Fibroblast of mammary gland (primary cell): ENCODE results near the gene GPATCH8.

Experiments used
- DNase-seq: peaks from one replicate; pipeline ENCODE4 v3.0.0-alpha.2; 2010; ENCODE audit warnings: low read depth
- H3K4me3 ChIP-seq: 2 replicates; pipeline ENCODE4 v1.5.1; 2011; ENCODE audit warnings: low read depth, mild to moderate bottlenecking, low read length, moderate library complexity; ENCODE audit not compliant: control insufficient read depth
- CTCF ChIP-seq: conservative IDR thresholded peaks from 2 replicates; pipeline ENCODE4 v1.5.1; 2011; ENCODE audit warnings: low read depth, low read length, inconsistent platforms; ENCODE audit not compliant: control insufficient read depth, insufficient read depth

The GPATCH8 gene

GRCh38 chr17:44360826-44361225, 142.4 kb downstream of the GPATCH8 start:
- no peak overlapping the region for H3K4me3 ChIP-seq
- peak; percentile 26 for DNase-seq
- TF ChIP-seq CTCF: no peak

- no peak for DNase-seq
- TF ChIP-seq CTCF: no peak
- H3K4me3 ChIP-seq: no peak overlapping the region
Observed at GRCh38 chr17:44360144-44360533, 143.1 kb downstream of the GPATCH8 start.

DNA sequence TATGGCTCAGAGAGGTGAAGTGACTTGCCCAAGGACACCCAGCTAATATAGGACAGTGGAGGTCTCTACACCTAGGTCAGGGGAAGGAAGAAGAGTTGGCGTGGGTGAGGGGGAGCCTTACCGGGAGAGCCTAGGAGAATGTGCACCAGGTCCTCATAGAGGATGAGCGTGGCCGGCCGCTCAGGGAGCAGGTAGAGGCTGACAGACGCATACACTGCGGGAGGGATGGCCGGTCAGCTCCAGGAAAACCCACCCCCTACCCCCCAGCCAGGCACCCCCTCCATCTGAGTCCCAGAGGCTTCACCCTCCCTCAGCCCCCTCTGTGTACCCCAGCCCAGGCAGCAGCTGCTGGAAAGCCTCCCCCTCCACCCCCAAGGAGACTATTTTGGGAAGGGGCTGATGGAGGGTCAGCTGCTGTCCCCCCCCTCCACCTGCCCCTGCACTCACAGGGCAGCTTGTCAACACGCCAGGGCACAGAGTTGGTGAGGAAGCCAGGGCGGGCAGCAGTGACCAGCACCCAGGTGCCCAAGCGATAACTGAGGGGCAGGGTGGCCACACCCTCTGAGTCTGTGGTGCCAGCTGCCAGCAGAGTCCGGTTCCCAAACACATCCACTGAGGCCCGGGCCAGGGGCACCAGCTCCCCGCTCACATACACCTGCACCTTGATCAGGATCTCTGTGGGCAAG, 143.6 kb downstream of the GPATCH8 start:
- no peak for TF ChIP-seq CTCF
- no peak for DNase-seq
- H3K4me3 ChIP-seq: no peak overlapping the region

GRCh38 chr17:44359006-44359405, 144.2 kb downstream of the GPATCH8 start:
- no peak for TF ChIP-seq CTCF
- no peak for DNase-seq
- no peak overlapping the region for H3K4me3 ChIP-seq

GRCh38 chr17:44358066-44358465, 145.1 kb downstream of the GPATCH8 start:
- DNase-seq: no peak
- no peak overlapping the region for H3K4me3 ChIP-seq
- no peak for TF ChIP-seq CTCF

- no peak for DNase-seq
- no peak overlapping the region for H3K4me3 ChIP-seq
- TF ChIP-seq CTCF: no peak
Observed at GRCh38 chr17:44356241-44356640, 147.0 kb downstream of the GPATCH8 start.
